Muscle of leg (tissue), 11 donors: ENCODE results near the gene DAB1. TPM values are rescaled to one million over a fixed set of nuclear protein-coding genes. Genes with fewer than 3 reads are reported as not detected.
A peak's percentile ranks its signal among the peaks of the same experiment; 100 is the strongest.

ENCODE experiments used
- DNase-seq: peaks from one replicate; pipeline ENCODE4 v3.0.0; 2013
- H3K27ac ChIP-seq: one replicate; pipeline ENCODE4 v1.5.1; 2013; ENCODE audit warnings: mild to moderate bottlenecking, low read length, control low read depth
- H3K27me3 ChIP-seq: one replicate; pipeline ENCODE4 v1.6.1; 2013; ENCODE audit warnings: low read length; ENCODE audit not compliant: control insufficient read depth, insufficient read depth
- H3K36me3 ChIP-seq: one replicate; pipeline ENCODE4 v1.6.1; 2013; ENCODE audit warnings: low read length; ENCODE audit not compliant: control insufficient read depth, insufficient read depth
- H3K4me1 ChIP-seq: one replicate; pipeline ENCODE4 v1.6.1; 2013; ENCODE audit warnings: low read length; ENCODE audit not compliant: control insufficient read depth, insufficient read depth
- H3K4me3 ChIP-seq: one replicate; pipeline ENCODE4 v1.5.1; 2013; ENCODE audit warnings: low read length, control low read depth
- H3K9me3 ChIP-seq: replicated peaks from 2 replicates; pipeline ENCODE4 v1.6.1; 2013; ENCODE audit warnings: low read depth, low read length; ENCODE audit not compliant: control insufficient read depth
- WGBS: methylation state at CpG from one replicate; pipeline ENCODE4 v1.1.5; 2013; ENCODE audit warnings: missing lambda C conversion rate; ENCODE audit not compliant: insufficient coverage; 5-methylcytosine and 5-hydroxymethylcytosine counted together
- polyA plus RNA-seq, 8 donors: library from polyadenylated mRNA; unstranded; fragments of 120-200 nt; gene quantifications; one replicate each; pipeline versions ENCODE4 v1.2.1 to v1.2.3, GENCODE V29; 2013; ENCODE audit warnings: inconsistent platforms in 1 of 8, low replicate concordance in 1 of 8; ENCODE audit not compliant: insufficient read length in 8 of 8, insufficient read depth in 1 of 8
- total RNA-seq: library from RNA; stranded (reverse); fragments of 120-200 nt; gene quantifications from one replicate; pipeline ENCODE4 v1.2.4, GENCODE V29; 2013

DAB1 gene
- total and polyA plus RNA-seq, 9 donors = 1.1 to 8.1 (median 2.6) TPM

DNA sequence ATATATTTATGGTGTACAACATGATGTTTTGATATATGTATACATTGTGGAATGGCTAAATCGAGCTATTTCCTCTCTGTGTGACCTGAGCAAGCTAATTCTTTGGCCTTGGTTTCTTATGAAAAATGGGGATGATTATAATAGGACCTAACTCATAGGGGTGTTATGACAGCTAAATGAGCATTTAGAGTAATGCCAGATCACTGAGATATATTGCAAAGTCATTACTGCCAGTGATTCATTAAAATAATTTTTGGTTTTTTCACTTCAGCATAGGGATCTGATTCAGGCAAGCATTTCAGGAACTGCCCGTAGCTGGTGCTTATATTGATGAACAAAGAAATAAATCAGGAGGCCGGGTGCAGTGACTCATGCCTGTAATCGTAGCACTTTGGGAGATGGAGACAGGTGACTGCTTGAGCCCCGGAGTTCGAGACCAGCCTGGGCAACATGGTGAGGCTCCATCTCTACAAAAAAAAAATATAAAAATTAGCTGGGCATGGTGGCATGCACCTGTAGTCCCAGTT is 30.7 kb downstream of the DAB1 start:
- Histone ChIP-seq H3K27ac (no peak overlapping the region), H3K27me3 (no peaks in the 10 kb centered on the region), H3K9me3 (no peaks in the 10 kb centered on the region), H3K4me1 (no peaks in the 10 kb centered on the region), H3K36me3 (no peaks in the 10 kb centered on the region), H3K4me3 (no peak overlapping the region)
- no peak for DNase-seq
- 80% methylated on average over 3 of the region's 6 CpGs for WGBS

DNA sequence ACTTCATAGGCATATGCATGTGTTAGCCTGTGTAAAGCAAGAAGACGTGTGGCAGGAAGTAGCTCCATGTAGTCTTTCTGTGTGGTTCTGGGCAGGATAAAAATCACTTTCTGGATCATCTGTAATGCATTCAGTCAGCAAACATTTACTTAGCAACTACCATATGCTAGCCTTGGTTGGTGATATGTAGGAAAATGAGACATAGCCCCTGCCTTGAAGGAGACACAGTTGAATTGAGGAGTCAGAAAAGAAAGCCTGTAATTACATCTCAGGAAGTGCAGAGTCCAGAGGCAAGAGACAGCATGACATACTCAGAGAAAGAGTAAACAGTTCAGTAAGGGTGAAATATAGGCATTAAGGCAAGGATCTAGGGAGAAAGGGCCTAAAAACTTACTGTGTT is 38.5 kb downstream of the DAB1 start:
- Histone ChIP-seq H3K27ac (no peak overlapping the region), H3K27me3 (no peaks in the 10 kb centered on the region), H3K9me3 (no peaks in the 10 kb centered on the region), H3K36me3 (no peaks in the 10 kb centered on the region), H3K4me1 (no peaks in the 10 kb centered on the region), H3K4me3 (no peak overlapping the region)
- WGBS = no CpG with 5 or more reads among the region's 1 CpG
- DNase-seq = peak; percentile 12

DNA sequence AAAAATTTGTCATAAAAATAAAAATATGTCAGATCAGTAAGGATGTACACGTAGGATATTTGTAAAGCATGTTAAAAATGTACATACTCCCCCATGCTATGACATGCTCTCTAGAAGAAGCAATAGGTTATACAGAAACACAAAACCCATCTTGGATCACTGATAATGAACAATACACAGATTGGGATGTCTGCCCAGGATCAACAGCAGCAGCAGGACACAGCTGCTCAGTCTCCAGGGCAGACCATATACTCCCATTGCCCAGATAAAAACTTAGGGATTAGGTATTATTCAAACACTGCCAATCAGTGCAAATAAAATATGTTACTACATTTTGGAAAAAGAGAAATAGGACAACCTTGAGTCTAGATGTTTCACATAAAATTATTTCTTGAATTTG is 39.0 kb downstream of the DAB1 start:
- no CpG with 5 or more reads among the region's 1 CpG for WGBS
- Histone ChIP-seq H3K4me3 (no peak overlapping the region), H3K4me1 (no peaks in the 10 kb centered on the region), H3K27ac (no peak overlapping the region), H3K36me3 (no peaks in the 10 kb centered on the region), H3K9me3 (no peaks in the 10 kb centered on the region), H3K27me3 (no peaks in the 10 kb centered on the region)
- DNase-seq = peak; percentile 35

DNA sequence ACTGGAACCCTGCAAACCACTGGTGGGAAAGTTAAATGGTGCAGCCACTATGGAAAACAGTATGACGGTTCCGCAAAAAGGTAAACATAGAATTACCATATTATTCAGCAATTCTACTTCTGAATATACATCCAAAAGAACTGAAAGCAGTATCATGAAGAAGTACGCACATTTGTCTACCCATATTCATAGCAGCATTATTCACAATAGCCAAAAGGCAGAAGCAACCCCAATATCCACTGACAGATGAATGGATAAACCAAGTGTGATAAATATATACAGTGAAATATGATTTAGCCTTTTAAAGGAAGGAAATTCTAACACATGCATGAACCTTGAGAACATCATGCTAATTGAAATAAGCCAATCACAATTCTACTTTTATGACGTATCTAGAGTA is 39.6 kb downstream of the DAB1 start:
- Histone ChIP-seq H3K4me3 (no peak overlapping the region), H3K27me3 (no peaks in the 10 kb centered on the region), H3K36me3 (no peaks in the 10 kb centered on the region), H3K27ac (no peak overlapping the region), H3K9me3 (no peaks in the 10 kb centered on the region), H3K4me1 (no peaks in the 10 kb centered on the region)
- no CpG with 5 or more reads among the region's 4 CpGs for WGBS
- DNase-seq = no peak

DNA sequence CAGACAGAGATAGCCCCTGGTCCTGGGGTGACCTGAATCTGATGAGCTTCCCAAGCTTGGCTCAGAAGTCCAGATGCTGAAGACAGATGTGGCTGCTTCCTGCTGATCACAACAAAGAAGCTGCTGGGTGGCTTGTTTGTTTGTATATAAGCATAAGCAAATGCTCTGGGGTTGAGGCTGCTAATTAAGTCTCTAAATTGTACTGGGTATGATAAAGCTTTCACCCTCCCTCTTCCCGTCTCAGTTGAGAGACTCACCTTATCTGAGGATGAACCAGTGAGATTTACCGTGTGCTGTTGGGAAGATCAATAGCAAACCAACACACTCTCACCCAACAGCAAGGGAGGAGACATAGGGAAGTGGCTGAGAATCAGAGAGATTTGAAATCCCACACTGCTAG is 42.0 kb downstream of the DAB1 start:
- H3K36me3 ChIP-seq = no peaks in the 10 kb centered on the region
- no peak overlapping the region for H3K27ac ChIP-seq
- no CpG with 5 or more reads among the region's 2 CpGs for WGBS
- H3K27me3 ChIP-seq = no peaks in the 10 kb centered on the region
- no peaks in the 10 kb centered on the region for H3K4me1 ChIP-seq
- H3K9me3 ChIP-seq = no peaks in the 10 kb centered on the region
- no peak for DNase-seq
- no peak overlapping the region for H3K4me3 ChIP-seq

DNA sequence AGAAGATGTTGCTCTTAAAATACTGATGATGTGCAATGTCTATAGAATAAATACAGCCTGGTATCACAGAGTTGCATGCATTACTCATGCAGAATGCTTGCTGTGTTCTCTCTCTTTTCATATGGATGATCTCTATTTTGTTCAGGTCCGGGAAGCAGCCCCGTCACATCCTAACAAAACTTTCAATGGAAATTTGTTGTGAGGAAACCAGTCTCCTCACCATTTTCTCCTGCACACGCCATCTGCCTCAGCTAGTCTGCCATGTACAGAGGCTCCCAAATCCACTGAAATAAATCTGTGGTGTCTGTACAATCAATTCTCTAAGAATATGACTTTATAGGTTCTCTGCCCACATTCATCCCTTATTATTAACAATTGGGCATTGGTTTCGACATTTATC is 42.4 kb downstream of the DAB1 start:
- DNase-seq = no peak
- no peak overlapping the region for H3K27ac ChIP-seq
- no peaks in the 10 kb centered on the region for H3K27me3 ChIP-seq
- WGBS = no CpG with 5 or more reads among the region's 4 CpGs
- H3K36me3 ChIP-seq = no peaks in the 10 kb centered on the region
- no peak overlapping the region for H3K4me3 ChIP-seq
- H3K4me1 ChIP-seq = no peaks in the 10 kb centered on the region
- H3K9me3 ChIP-seq = no peaks in the 10 kb centered on the region

DNA sequence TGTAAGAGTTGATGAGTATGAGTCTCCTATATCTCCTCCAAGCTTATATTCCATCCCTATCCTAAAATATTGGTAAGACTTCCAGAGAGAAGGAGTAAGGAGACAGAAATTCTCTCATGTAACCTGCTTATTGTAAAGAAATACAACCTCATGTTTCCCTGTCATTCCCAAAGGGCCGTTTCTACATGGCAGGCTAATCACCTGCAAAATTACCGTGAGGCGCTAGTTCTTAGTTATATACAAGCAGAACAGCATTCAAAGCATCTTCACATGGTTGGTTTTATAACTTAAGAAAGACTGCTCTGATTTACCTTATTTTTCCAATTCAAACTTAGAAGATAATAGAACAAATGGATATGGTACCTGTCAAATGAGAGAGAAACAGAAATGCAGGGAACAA is 42.9 kb downstream of the DAB1 start:
- Histone ChIP-seq H3K9me3 (no peaks in the 10 kb centered on the region), H3K4me3 (no peak overlapping the region), H3K36me3 (no peaks in the 10 kb centered on the region), H3K27me3 (no peaks in the 10 kb centered on the region), H3K27ac (no peak overlapping the region), H3K4me1 (peaks cover 2% of the 10 kb centered on the region)
- WGBS = no CpG with 5 or more reads among the region's 3 CpGs
- no peak for DNase-seq

DNA sequence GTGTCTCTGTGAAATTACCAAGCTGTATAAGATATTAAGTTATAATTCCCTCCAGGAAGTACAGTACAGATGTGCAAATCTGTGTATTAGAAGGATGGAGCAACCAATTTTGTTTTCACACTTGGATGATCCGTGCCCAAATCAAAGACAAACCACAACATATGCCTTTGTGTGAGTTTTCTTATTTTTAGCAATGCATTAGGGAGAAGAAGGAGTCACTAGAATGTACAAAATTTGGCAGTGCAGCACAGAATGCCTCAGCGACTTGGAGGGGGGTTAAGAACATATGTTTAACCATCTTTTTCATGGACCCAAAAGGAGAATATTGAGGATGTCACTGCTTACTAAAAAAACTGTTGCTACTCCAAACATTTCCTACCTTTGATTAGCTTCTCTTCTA is 45.3 kb downstream of the DAB1 start:
- Histone ChIP-seq H3K27ac (no peak overlapping the region), H3K9me3 (no peaks in the 10 kb centered on the region), H3K36me3 (no peaks in the 10 kb centered on the region), H3K4me3 (no peak overlapping the region), H3K4me1 (peaks cover 2% of the 10 kb centered on the region), H3K27me3 (no peaks in the 10 kb centered on the region)
- no CpG with 5 or more reads among the region's 2 CpGs for WGBS
- DNase-seq = no peak

DNA sequence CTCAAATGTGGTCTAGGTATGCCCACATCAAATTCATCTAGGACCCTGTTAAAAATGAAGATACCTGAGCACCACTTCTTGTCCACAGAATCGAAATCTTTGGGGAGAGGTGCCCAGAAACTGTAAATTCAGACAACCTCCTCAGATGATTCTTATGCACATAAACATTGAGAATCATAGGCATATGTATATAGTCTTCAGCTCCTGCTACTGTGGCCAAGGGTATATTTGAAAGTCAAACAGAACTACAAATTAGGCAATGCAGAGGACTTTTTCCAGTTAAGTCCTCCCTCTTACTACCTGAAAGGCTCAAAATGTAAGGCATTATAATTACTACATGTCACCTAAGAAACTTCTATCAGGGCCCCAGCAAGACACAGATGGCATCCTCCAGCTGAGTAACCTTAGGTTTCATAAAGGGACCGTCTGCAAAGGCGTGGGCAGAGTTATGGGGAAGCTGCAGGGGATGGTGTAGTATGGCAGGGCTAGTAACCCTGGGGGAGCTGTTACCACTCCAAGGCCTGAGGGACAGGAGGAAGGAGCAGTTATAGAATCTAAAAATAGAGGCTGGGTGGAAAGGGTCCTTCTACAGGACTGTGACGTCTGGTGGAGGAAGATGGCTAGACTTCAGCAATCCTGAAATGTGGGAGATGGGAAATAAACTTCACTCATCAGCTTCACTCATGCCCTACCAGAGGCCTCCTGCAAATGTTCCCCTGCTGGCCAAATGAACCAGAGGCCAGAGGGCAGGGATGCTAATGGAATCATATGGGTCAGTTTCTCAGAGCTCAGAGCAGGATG is 46.3 kb downstream of the DAB1 start:
- WGBS = 39% methylated on average over 2 of the region's 4 CpGs
- H3K27me3 ChIP-seq = no peaks in the 10 kb centered on the region
- H3K4me3 ChIP-seq = no peak overlapping the region
- no peaks in the 10 kb centered on the region for H3K36me3 ChIP-seq
- peaks cover 2% of the 10 kb centered on the region for H3K4me1 ChIP-seq
- H3K27ac ChIP-seq = no peak overlapping the region
- no peaks in the 10 kb centered on the region for H3K9me3 ChIP-seq
- no peak for DNase-seq

DNA sequence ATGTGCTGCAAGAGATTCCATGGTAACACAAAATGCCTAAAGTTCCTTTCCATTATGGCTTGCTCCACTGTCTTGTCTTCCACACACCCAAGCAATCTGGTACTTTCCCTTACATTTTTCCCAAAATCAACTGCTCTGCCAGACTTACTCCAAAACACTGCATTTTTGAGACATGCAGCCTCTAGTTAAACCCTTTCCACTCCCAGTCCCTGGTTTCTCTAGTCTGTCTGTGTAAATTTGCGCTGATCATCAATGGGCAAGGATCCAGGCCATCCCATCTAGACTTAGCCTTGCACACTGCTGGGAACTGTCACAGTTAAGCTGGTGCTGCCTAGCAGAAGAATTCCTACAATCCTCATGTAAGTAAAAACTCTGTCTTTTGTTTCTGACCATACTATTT is 47.8 kb downstream of the DAB1 start:
- H3K9me3 ChIP-seq = no peaks in the 10 kb centered on the region
- H3K4me3 ChIP-seq = no peak overlapping the region
- H3K27ac ChIP-seq = no peak overlapping the region
- H3K4me1 ChIP-seq = peaks cover 2% of the 10 kb centered on the region
- no CpG with 5 or more reads among the region's 1 CpG for WGBS
- no peaks in the 10 kb centered on the region for H3K36me3 ChIP-seq
- no peak for DNase-seq
- no peaks in the 10 kb centered on the region for H3K27me3 ChIP-seq
